Measurements from ENCODE around the gene MC3R.

GRCh38 chr20:56223352-56223751 lies 25.2 kb upstream of the MC3R start:
- TF ChIP-seq CTCF (conservative IDR thresholded peaks at IDR 0.05; ENCODE audit: low read length) (no peak), EZH2phosphoT487 (IDR thresholded peaks at IDR 0.05; ENCODE audit: borderline replicate concordance) (no peak)

Measured in Loucy (cell line).